K562 (cell line): ENCODE measurements around the gene KCTD19. TPM values are rescaled to one million over a fixed set of nuclear protein-coding genes. Genes with fewer than 3 reads are reported as not detected.

Source experiments
- HNRNPL ChIP-seq: fragments of 200-400 bp; formaldehyde crosslinking; IDR thresholded peaks from 2 replicates; pipeline ENCODE4 v1.6.1; 2017; ENCODE audit warnings: low read depth, mild to moderate bottlenecking, low read length
- KDM1A ChIP-seq, 2 experiments: fragments of 450-650 bp; IDR thresholded peaks; 2 replicates each; pipeline ENCODE4 v1.6.1; 2016; ENCODE audit warnings: mild to moderate bottlenecking in 2 of 2
- PPARD ChIP-seq: fragments of 250-450 bp; sonication (Bioruptor Pico); IDR thresholded peaks from 2 replicates; pipeline ENCODE4 v1.8.0; 2022; ENCODE audit warnings: inconsistent platforms, mild to moderate bottlenecking, moderate library complexity
- PRPF4 ChIP-seq: fragments of 200-400 bp; formaldehyde crosslinking; IDR thresholded peaks from one replicate; pipeline ENCODE4 v1.6.1; 2017; ENCODE audit warnings: low read length, low read depth, mild to moderate bottlenecking; ENCODE audit not compliant: insufficient read depth, poor library complexity, severe bottlenecking
- RCOR1 ChIP-seq, 2 experiments: IDR thresholded peaks; 2 replicates each; pipeline ENCODE4 v1.6.1; 2012; ENCODE audit warnings: low read depth in 2 of 2, low read length in 2 of 2, borderline replicate concordance in 1 of 2, improper control_type of control experiment in 1 of 2
- RERE ChIP-seq: sonication (generic); formaldehyde crosslinking; IDR thresholded peaks from 2 replicates; pipeline ENCODE4 v1.8.0; 2023; ENCODE audit warnings: missing genetic modification reagents, mild to moderate bottlenecking, borderline replicate concordance
- SAFB ChIP-seq: fragments of 200-400 bp; formaldehyde crosslinking; IDR thresholded peaks from 2 replicates; pipeline ENCODE4 v1.6.1; 2017; ENCODE audit warnings: low read depth, low read length, borderline replicate concordance
- polyA plus RNA-seq, 8 experiments: library from polyadenylated mRNA; depleted of rRNA in 4 of 8; stranded (reverse) in 5 of 8; unstranded in 3 of 8; fragments of >200 nt; fragmentation: Nextera tagmentation in 2 of 8; fragmentation: Illumina TruSeq in 1 of 8; extraction: Ambion mirVana in 2 of 8; extraction: Trizol in 1 of 8; gene quantifications; 2 replicates each; pipeline versions ENCODE4 v1.2.1 to v1.2.3, GENCODE V29; 2011 to 2014; ENCODE audit warnings: inconsistent platforms in 1 of 8, missing spikeins in 1 of 8
- total RNA-seq, 7 experiments: library from RNA; depleted of rRNA in 6 of 7; stranded (reverse); fragments of >200 nt in 6 of 7; fragmentation: Illumina TruSeq in 2 of 7; extraction: Trizol in 2 of 7; gene quantifications; 2 replicates each; pipeline versions ENCODE4 v1.2.1 to v1.2.3, GENCODE V29; 2011 to 2021; ENCODE audit warnings: low replicate concordance in 1 of 7
- TF ChIP-seq, protein P1 (sequence below): sonication (generic); formaldehyde crosslinking; IDR thresholded peaks from 2 replicates; pipeline ENCODE4 v1.8.1; 2022; ENCODE audit warnings: missing genetic modification reagents

KCTD19 gene
- total and polyA plus RNA-seq, 9 of the 15 experiments (the other 6 are each of a cell fraction or from before 2014, with no cell fraction given): 0.03 to 0.91 (median 0.22) TPM; not detected in 2

GRCh38 chr16:67282447-67282805 is 44.1 kb downstream of the KCTD19 start (continued):
- no peak for TF ChIP-seq RERE (CRISPR knock-in tag)
- TF ChIP-seq KDM1A (IDR thresholded peaks at IDR 0.05): no peak
- TF ChIP-seq SAFB: no peak
- no peak for TF ChIP-seq RCOR1 (IDR thresholded peaks at IDR 0.05; ENCODE audit: borderline replicate concordance in 1 of 2, low read depth in 2 of 2, low read length in 2 of 2)
- no peak for TF ChIP-seq PRPF4
- TF ChIP-seq HNRNPL: no peak
- TF ChIP-seq PPARD (CRISPR knock-in tag): no peak
- TF ChIP-seq, protein P1, sequence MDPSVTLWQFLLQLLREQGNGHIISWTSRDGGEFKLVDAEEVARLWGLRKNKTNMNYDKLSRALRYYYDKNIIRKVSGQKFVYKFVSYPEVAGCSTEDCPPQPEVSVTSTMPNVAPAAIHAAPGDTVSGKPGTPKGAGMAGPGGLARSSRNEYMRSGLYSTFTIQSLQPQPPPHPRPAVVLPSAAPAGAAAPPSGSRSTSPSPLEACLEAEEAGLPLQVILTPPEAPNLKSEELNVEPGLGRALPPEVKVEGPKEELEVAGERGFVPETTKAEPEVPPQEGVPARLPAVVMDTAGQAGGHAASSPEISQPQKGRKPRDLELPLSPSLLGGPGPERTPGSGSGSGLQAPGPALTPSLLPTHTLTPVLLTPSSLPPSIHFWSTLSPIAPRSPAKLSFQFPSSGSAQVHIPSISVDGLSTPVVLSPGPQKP (CRISPR knock-in tag): no peak
